Activated naive CD8-positive, alpha-beta T cell treated with anti-CD3 and anti-CD28 coated beads for 36 hours (primary cell): ENCODE results near the gene OR4X2. TPM values are rescaled to one million over a fixed set of nuclear protein-coding genes. Genes with fewer than 3 reads are reported as not detected.
"Not testable (repeated sequence)": the region's sequence is repeated elsewhere in the genome, so short reads cannot be mapped to it uniquely, and the experiment has no call there.

ENCODE experiments used
- DNase-seq: peaks from one replicate; pipeline ENCODE4 v3.0.0; 2021
- H3K27ac Mint-ChIP-seq: one replicate; pipeline ENCODE4 v1.8.0; 2022; ENCODE audit warnings: mild to moderate bottlenecking, moderate library complexity, mixed read lengths
- H3K27me3 Mint-ChIP-seq: one replicate; pipeline ENCODE4 v1.8.0; 2022; ENCODE audit warnings: mild to moderate bottlenecking, mixed read lengths
- H3K36me3 Mint-ChIP-seq: one replicate; pipeline ENCODE4 v1.8.0; 2021; ENCODE audit warnings: mild to moderate bottlenecking, mixed read lengths
- H3K4me1 Mint-ChIP-seq: one replicate; pipeline ENCODE4 v1.8.0; 2021; ENCODE audit warnings: mixed read lengths
- H3K4me3 Mint-ChIP-seq: one replicate; pipeline ENCODE4 v1.8.0; 2022; ENCODE audit warnings: mild to moderate bottlenecking, moderate library complexity, mixed read lengths
- H3K9me3 Mint-ChIP-seq: one replicate; pipeline ENCODE4 v1.8.0; 2022; ENCODE audit warnings: mixed read lengths
- total RNA-seq, 2 experiments: library from RNA; stranded (reverse); gene quantifications; one replicate each; pipeline ENCODE4 v1.2.3, GENCODE V29; 2021

Gene OR4X2
- not detected for total RNA-seq

GRCh38 chr11:48244804-48245203, at the start of gene OR4X2:
Gene OR4X2 (plus strand): TSS chr11:48245104. CDS start chr11:48245104, 0 bp downstream.
- no peak within 1 kb of the TSS for H3K4me3 Mint-ChIP-seq
- DNase-seq, result no peak
- peaks cover 13% of the 10 kb centered on the region for H3K27me3 Mint-ChIP-seq
- H3K36me3 Mint-ChIP-seq, result no peaks in the 10 kb centered on the region
- H3K27ac Mint-ChIP-seq, result no peak within 1 kb of the TSS
- peaks cover 10% of the 10 kb centered on the region for H3K9me3 Mint-ChIP-seq
- H3K4me1 Mint-ChIP-seq, result no peaks in the 10 kb centered on the region

- Mint-ChIP-seq H3K9me3 (no peaks in the 10 kb centered on the region), H3K4me1 (no peaks in the 10 kb centered on the region), H3K27me3 (peaks cover 20% of the 10 kb centered on the region), H3K36me3 (no peaks in the 10 kb centered on the region), H3K27ac (no peak overlapping the region), H3K4me3 (no peak overlapping the region)
- DNase-seq, result no peak
Measured at GRCh38 chr11:48207881-48208280, 37.0 kb upstream of the OR4X2 start.

GRCh38 chr11:48210052-48210451, 34.9 kb upstream of the OR4X2 start:
- Mint-ChIP-seq H3K27ac (no peak overlapping the region), H3K9me3 (no peaks in the 10 kb centered on the region)
- DNase-seq, result no peak

GRCh38 chr11:48216510-48216909, 28.4 kb upstream of the OR4X2 start, which contains the start of gene OR4B1:
Gene OR4B1 (plus strand): TSS chr11:48216810. CDS start chr11:48216810, 0 bp downstream.
- Mint-ChIP-seq H3K4me1 (no peaks in the 10 kb centered on the region), H3K27ac (no peak within 1 kb of the TSS), H3K27me3 (peaks cover under 1% of the 10 kb centered on the region), H3K4me3 (no peak within 1 kb of the TSS), H3K36me3 (no peaks in the 10 kb centered on the region), H3K9me3 (no peaks in the 10 kb centered on the region)
- no peak for DNase-seq

More at GRCh38 chr11:48210052-48210451, 34.9 kb upstream of the OR4X2 start:
- Mint-ChIP-seq H3K27me3 (peaks cover 20% of the 10 kb centered on the region), H3K4me1 (no peaks in the 10 kb centered on the region), H3K36me3 (no peaks in the 10 kb centered on the region), H3K4me3 (no peak overlapping the region)

GRCh38 chr11:48228761-48229160, 16.1 kb upstream of the OR4X2 start:
- Mint-ChIP-seq H3K27ac (no peak overlapping the region), H3K27me3 (no peaks in the 10 kb centered on the region), H3K36me3 (no peaks in the 10 kb centered on the region), H3K4me1 (no peaks in the 10 kb centered on the region), H3K9me3 (peaks cover 2% of the 10 kb centered on the region), H3K4me3 (no peak overlapping the region)
- no peak for DNase-seq

- H3K9me3 Mint-ChIP-seq, H3K27ac Mint-ChIP-seq, H3K4me3 Mint-ChIP-seq, DNase-seq, H3K36me3 Mint-ChIP-seq, H3K4me1 Mint-ChIP-seq, H3K27me3 Mint-ChIP-seq: not testable (repeated sequence)
Measured at GRCh38 chr11:48230057-48230456, 14.8 kb upstream of the OR4X2 start.

- H3K36me3 Mint-ChIP-seq, result no peaks in the 10 kb centered on the region
- H3K9me3 Mint-ChIP-seq, result no peaks in the 10 kb centered on the region
- no peak overlapping the region for H3K27ac Mint-ChIP-seq
- no peaks in the 10 kb centered on the region for H3K4me1 Mint-ChIP-seq
- no peak for DNase-seq
- H3K4me3 Mint-ChIP-seq, result no peak overlapping the region
- peaks cover 20% of the 10 kb centered on the region for H3K27me3 Mint-ChIP-seq
Measured at GRCh38 chr11:48237727-48238126, 7.2 kb upstream of the OR4X2 start.

GRCh38 chr11:48242501-48242900, 2.4 kb upstream of the OR4X2 start:
- Mint-ChIP-seq H3K4me1 (no peaks in the 10 kb centered on the region), H3K4me3 (no peak overlapping the region), H3K27me3 (peaks cover 18% of the 10 kb centered on the region), H3K36me3 (no peaks in the 10 kb centered on the region), H3K27ac (no peak overlapping the region), H3K9me3 (no peaks in the 10 kb centered on the region)
- no peak for DNase-seq

GRCh38 chr11:48248902-48249301, 4.0 kb downstream of the OR4X2 start:
- Mint-ChIP-seq H3K27ac (no peak overlapping the region), H3K9me3 (peaks cover 15% of the 10 kb centered on the region), H3K4me1 (no peaks in the 10 kb centered on the region), H3K4me3 (no peak overlapping the region), H3K27me3 (peaks cover 12% of the 10 kb centered on the region), H3K36me3 (no peaks in the 10 kb centered on the region)
- no peak for DNase-seq

GRCh38 chr11:48261600-48261999, 16.7 kb downstream of the OR4X2 start:
- no peak for DNase-seq
- H3K27ac Mint-ChIP-seq, result no peak overlapping the region
- no peaks in the 10 kb centered on the region for H3K36me3 Mint-ChIP-seq
- no peaks in the 10 kb centered on the region for H3K9me3 Mint-ChIP-seq
- peaks cover 7% of the 10 kb centered on the region for H3K27me3 Mint-ChIP-seq
- H3K4me3 Mint-ChIP-seq, result no peak overlapping the region
- H3K4me1 Mint-ChIP-seq, result no peaks in the 10 kb centered on the region

- no peaks in the 10 kb centered on the region for H3K9me3 Mint-ChIP-seq
- H3K27me3 Mint-ChIP-seq, result no peaks in the 10 kb centered on the region
- H3K27ac Mint-ChIP-seq, result no peak within 1 kb of the TSS
- no peak for DNase-seq
- no peak within 1 kb of the TSS for H3K4me3 Mint-ChIP-seq
- H3K4me1 Mint-ChIP-seq, result no peaks in the 10 kb centered on the region
- no peaks in the 10 kb centered on the region for H3K36me3 Mint-ChIP-seq
Measured at GRCh38 chr11:48263423-48263911, 18.6 kb downstream of the OR4X2 start, which contains the start of gene OR4X1. Gene OR4X1 (plus strand): TSS chr11:48263861. CDS start chr11:48263861, 0 bp downstream.

- H3K36me3 Mint-ChIP-seq, result no peaks in the 10 kb centered on the region
- peaks cover 12% of the 10 kb centered on the region for H3K27me3 Mint-ChIP-seq
- no peak for DNase-seq
- no peak overlapping the region for H3K4me3 Mint-ChIP-seq
- H3K27ac Mint-ChIP-seq, result no peak overlapping the region
- H3K4me1 Mint-ChIP-seq, result no peaks in the 10 kb centered on the region
- peaks cover 2% of the 10 kb centered on the region for H3K9me3 Mint-ChIP-seq
Measured at GRCh38 chr11:48270621-48271020, 25.7 kb downstream of the OR4X2 start.

- H3K27me3 Mint-ChIP-seq, result peaks cover 12% of the 10 kb centered on the region
- H3K36me3 Mint-ChIP-seq, result no peaks in the 10 kb centered on the region
Measured at GRCh38 chr11:48272606-48273005, 27.7 kb downstream of the OR4X2 start.

More at GRCh38 chr11:48272606-48273005, 27.7 kb downstream of the OR4X2 start:
- DNase-seq, result no peak
- Mint-ChIP-seq H3K9me3 (peaks cover 2% of the 10 kb centered on the region), H3K4me3 (no peak overlapping the region), H3K4me1 (no peaks in the 10 kb centered on the region), H3K27ac (no peak overlapping the region)

Other genes starting within 250 kb of the OR4X2 start
- not detected for gene OR4B1, start 28.3 kb upstream of the OR4X2 start, total RNA-seq
- not detected for gene OR4X1, start 18.8 kb downstream of the OR4X2 start, total RNA-seq
- not detected for gene OR4S1, start 61.1 kb downstream of the OR4X2 start, total RNA-seq
- not detected for gene OR4C3, start 79.8 kb downstream of the OR4X2 start, total RNA-seq
- gene OR4C5, start 121.4 kb downstream of the OR4X2 start, total RNA-seq, result not detected
- gene OR4A47, start 243.7 kb downstream of the OR4X2 start, total RNA-seq, result not detected